ENCODE results near the gene G6PC3. TPM values are rescaled to one million over a fixed set of nuclear protein-coding genes. Genes with fewer than 3 reads are reported as not detected.
A peak's percentile ranks its signal among the peaks of the same experiment; 100 is the strongest.

The G6PC3 gene
- total and polyA plus RNA-seq, 3 donors from 2014 or later: 58.0 to 109 (median 85.5) TPM

- no peak overlapping the region for H3K4me3 ChIP-seq
- no peaks in the 10 kb centered on the region for H3K36me3 ChIP-seq (ENCODE audit: low read depth, missing control alignments)
- WGBS, 2 donors: 74 to 82% methylated on average over 7 to 10 of the region's 10 CpGs
- no peaks in the 10 kb centered on the region for H3K9me3 ChIP-seq
- intact Hi-C loops (cut with DNase I; ENCODE audit: low total_unique reads): no loop called here
- peaks cover 12% of the 10 kb centered on the region for H3K4me1 ChIP-seq
- TF ChIP-seq POLR2A (IDR thresholded peaks at IDR 0.05): no peak
- TF ChIP-seq CTCF (IDR thresholded peaks at IDR 0.05): no peak
- H3K27me3 ChIP-seq: no peaks in the 10 kb centered on the region
- DNase-seq: no peak
- peak overlapping the region in 1 of 2 donors; percentile 56 for H3K27ac ChIP-seq
Observed at GRCh38 chr17:44075598-44076293, 5.2 kb downstream of the G6PC3 start.

- no peaks in the 10 kb centered on the region for H3K9me3 ChIP-seq
- WGBS, 2 donors: 60 to 63% methylated on average over 5 to 6 of the region's 6 CpGs
- DNase-seq: no peak
- H3K4me3 ChIP-seq: no peak overlapping the region
- H3K27me3 ChIP-seq: no peaks in the 10 kb centered on the region
- H3K36me3 ChIP-seq (ENCODE audit: low read depth, missing control alignments): no peaks in the 10 kb centered on the region
- H3K4me1 ChIP-seq: peaks cover 4% of the 10 kb centered on the region
- intact Hi-C loops (cut with DNase I; ENCODE audit: low total_unique reads): no loop called here
- no peak for TF ChIP-seq POLR2A (IDR thresholded peaks at IDR 0.05)
- TF ChIP-seq CTCF (IDR thresholded peaks at IDR 0.05): no peak
- peak overlapping the region in 1 of 2 donors; percentile 56 for H3K27ac ChIP-seq
Observed at GRCh38 chr17:44076716-44077594, 6.4 kb downstream of the G6PC3 start.

- Histone ChIP-seq H3K4me3 (no peak overlapping the region), H3K9me3 (no peaks in the 10 kb centered on the region), H3K4me1 (peaks cover 4% of the 10 kb centered on the region), H3K27me3 (no peaks in the 10 kb centered on the region), H3K36me3 (ENCODE audit: low read depth, missing control alignments) (no peaks in the 10 kb centered on the region), H3K27ac (no peak overlapping the region)
- WGBS, 2 donors: 67 to 74% methylated on average over 4 of the region's 4 CpGs
- TF ChIP-seq POLR2A (IDR thresholded peaks at IDR 0.05) (no peak), CTCF (IDR thresholded peaks at IDR 0.05) (no peak)
- no peak for DNase-seq
- intact Hi-C loops (cut with DNase I; ENCODE audit: low total_unique reads): no loop called here
Observed at GRCh38 chr17:44077595-44077909, 7.0 kb downstream of the G6PC3 start.

GRCh38 chr17:44078412-44078811 is 7.9 kb downstream of the G6PC3 start:
- Histone ChIP-seq H3K36me3 (ENCODE audit: low read depth, missing control alignments) (no peaks in the 10 kb centered on the region), H3K4me3 (no peak overlapping the region), H3K9me3 (no peaks in the 10 kb centered on the region), H3K27me3 (no peaks in the 10 kb centered on the region), H3K4me1 (peaks cover 4% of the 10 kb centered on the region), H3K27ac (no peak overlapping the region)
- TF ChIP-seq POLR2A (IDR thresholded peaks at IDR 0.05) (no peak), CTCF (IDR thresholded peaks at IDR 0.05) (no peak)
- 88 to 90% methylated on average over 15 to 19 of the region's 19 CpGs for WGBS, 2 donors
- DNase-seq: no peak
- intact Hi-C loops (cut with DNase I; ENCODE audit: low total_unique reads): no loop called here
